ENCODE data around the gene HOXB5. TPM values are rescaled to one million over a fixed set of nuclear protein-coding genes. Genes with fewer than 3 reads are reported as not detected.

Gene HOXB5
- total RNA-seq, 1 donor from 2014 or later: not detected

DNA sequence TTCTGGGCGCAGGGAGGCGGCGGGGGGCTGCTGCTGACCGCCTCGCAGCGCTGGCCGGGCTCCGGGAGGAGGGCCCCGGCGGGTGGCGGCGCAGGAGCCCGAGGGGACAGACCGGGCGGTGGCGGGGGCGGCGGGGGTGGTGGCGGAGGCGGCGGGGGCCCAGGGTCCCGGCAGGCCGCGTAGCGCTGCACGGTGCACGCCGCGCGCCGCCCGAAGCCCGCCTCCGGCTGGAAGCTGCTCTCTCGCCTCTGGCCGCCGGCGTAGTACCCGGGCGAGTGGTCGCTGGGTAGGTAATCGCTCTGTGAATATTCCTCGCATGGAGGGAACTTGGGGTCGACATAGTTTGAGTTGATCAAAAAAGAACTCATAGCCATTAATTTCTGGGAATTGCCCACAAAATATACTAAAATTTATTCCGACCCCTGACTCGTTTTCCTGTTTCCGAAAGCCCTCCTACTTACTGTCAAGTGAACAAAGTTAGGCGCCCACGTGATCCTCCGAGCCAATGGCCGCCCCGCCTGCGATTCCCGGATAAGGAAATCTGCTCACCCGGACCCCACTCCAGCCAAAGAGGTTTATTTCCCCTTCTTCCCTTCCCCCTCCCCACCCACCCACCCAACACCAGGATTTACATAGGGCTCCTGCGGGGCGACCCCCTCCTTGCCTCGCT lies 15.5 kb downstream of the HOXB5 start, which contains the start of gene HOXB4:
HOXB4 (minus strand) TSS at position 405 of the 670 bp plus-strand sequence; CDS start at position 374, 31 bp downstream.
- peaks cover 38% of the 10 kb centered on the region for H3K27me3 Mint-ChIP-seq
- no peaks in the 10 kb centered on the region for H3K9me3 Mint-ChIP-seq
- intact Hi-C loops (cut with micrococcal nuclease): loop anchor here (2.0 kb wide), 1 partner anchor 35 kb away; no protein-coding TSS in a partner anchor
- peak within 1 kb of the TSS; percentile 86 for H3K27ac Mint-ChIP-seq
- peaks cover 5% of the 10 kb centered on the region for H3K36me3 Mint-ChIP-seq (ENCODE audit: low read depth)
- H3K4me1 Mint-ChIP-seq: peaks cover 60% of the 10 kb centered on the region
- H3K4me3 Mint-ChIP-seq: peak within 1 kb of the TSS; percentile 92
- peak; percentile 93 for DNase-seq

GRCh38 chr17:48577330-48577945 lies 16.1 kb downstream of the HOXB5 start:
- Mint-ChIP-seq H3K4me1 (peaks cover 54% of the 10 kb centered on the region), H3K27me3 (peaks cover 32% of the 10 kb centered on the region), H3K36me3 (ENCODE audit: low read depth) (peaks cover 5% of the 10 kb centered on the region), H3K4me3 (peak overlapping the region; percentile 86), H3K27ac (peak overlapping the region; percentile 81), H3K9me3 (no peaks in the 10 kb centered on the region)
- peak; percentile 69 for DNase-seq
- intact Hi-C loops (cut with micrococcal nuclease): no loop called here

GRCh38 chr17:48576479-48577309 lies 16.9 kb downstream of the HOXB5 start:
- peak; percentile 68 for DNase-seq
- Mint-ChIP-seq H3K4me1 (peaks cover 51% of the 10 kb centered on the region), H3K27me3 (peaks cover 27% of the 10 kb centered on the region), H3K27ac (peak overlapping the region; percentile 71), H3K4me3 (peak overlapping the region; percentile 86), H3K36me3 (ENCODE audit: low read depth) (peaks cover 5% of the 10 kb centered on the region), H3K9me3 (no peaks in the 10 kb centered on the region)
- intact Hi-C loops (cut with micrococcal nuclease): no loop called here

GRCh38 chr17:48575673-48576478 lies 17.7 kb downstream of the HOXB5 start:
- Mint-ChIP-seq H3K27me3 (peaks cover 19% of the 10 kb centered on the region), H3K36me3 (ENCODE audit: low read depth) (peaks cover 7% of the 10 kb centered on the region), H3K4me1 (peaks cover 43% of the 10 kb centered on the region), H3K9me3 (no peaks in the 10 kb centered on the region), H3K27ac (peak overlapping the region; percentile 18), H3K4me3 (peak overlapping the region; percentile 60)
- intact Hi-C loops (cut with micrococcal nuclease): no loop called here
- DNase-seq: peak; percentile 70

GRCh38 chr17:48575066-48575582 lies 18.5 kb downstream of the HOXB5 start:
- peaks cover 12% of the 10 kb centered on the region for H3K27me3 Mint-ChIP-seq
- intact Hi-C loops (cut with micrococcal nuclease): no loop called here
- no peaks in the 10 kb centered on the region for H3K9me3 Mint-ChIP-seq
- DNase-seq: no peak
- H3K4me1 Mint-ChIP-seq: peaks cover 37% of the 10 kb centered on the region
- H3K4me3 Mint-ChIP-seq: no peak overlapping the region
- no peak overlapping the region for H3K27ac Mint-ChIP-seq
- H3K36me3 Mint-ChIP-seq (ENCODE audit: low read depth): peaks cover 6% of the 10 kb centered on the region

DNA sequence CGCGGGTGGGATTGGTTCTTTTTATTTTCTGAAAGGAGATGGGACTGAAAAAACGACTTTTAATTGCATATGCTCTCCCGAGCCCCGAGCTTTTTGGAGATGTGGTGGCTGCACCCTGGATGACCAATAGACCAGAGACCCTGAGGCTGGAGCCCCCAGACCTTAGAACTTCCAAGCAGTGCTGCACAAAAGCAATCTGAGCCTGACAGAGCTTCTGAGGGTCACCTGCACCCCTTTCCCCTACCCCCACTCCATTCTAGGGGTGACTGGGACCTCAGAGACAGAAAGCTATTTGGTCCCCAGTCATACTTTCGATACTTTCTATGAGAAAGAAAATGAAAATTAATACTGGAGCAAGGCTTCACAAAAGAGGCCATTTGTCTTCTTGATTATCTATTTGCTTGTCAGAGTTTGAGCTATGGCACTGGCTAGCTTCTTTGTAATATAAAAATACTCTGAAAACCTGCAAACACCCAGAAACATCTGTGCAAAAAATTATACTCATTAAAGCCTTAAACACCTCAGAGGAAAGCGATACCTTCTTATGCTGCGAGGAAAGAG lies 19.0 kb downstream of the HOXB5 start:
- intact Hi-C loops (cut with micrococcal nuclease): no loop called here
- DNase-seq: no peak
- Mint-ChIP-seq H3K36me3 (ENCODE audit: low read depth) (peaks cover 7% of the 10 kb centered on the region), H3K4me3 (no peak overlapping the region), H3K27me3 (peaks cover 11% of the 10 kb centered on the region), H3K27ac (no peak overlapping the region), H3K9me3 (no peaks in the 10 kb centered on the region), H3K4me1 (peaks cover 34% of the 10 kb centered on the region)

- H3K36me3 Mint-ChIP-seq (ENCODE audit: low read depth): peaks cover 17% of the 10 kb centered on the region
- H3K4me3 Mint-ChIP-seq: no peak overlapping the region
- no peaks in the 10 kb centered on the region for H3K9me3 Mint-ChIP-seq
- no peak overlapping the region for H3K27ac Mint-ChIP-seq
- intact Hi-C loops (cut with micrococcal nuclease): no loop called here
- peaks cover 23% of the 10 kb centered on the region for H3K4me1 Mint-ChIP-seq
- DNase-seq: no peak
- H3K27me3 Mint-ChIP-seq: peaks cover 15% of the 10 kb centered on the region
Measured at GRCh38 chr17:48571826-48572417, 21.7 kb downstream of the HOXB5 start.

DNA sequence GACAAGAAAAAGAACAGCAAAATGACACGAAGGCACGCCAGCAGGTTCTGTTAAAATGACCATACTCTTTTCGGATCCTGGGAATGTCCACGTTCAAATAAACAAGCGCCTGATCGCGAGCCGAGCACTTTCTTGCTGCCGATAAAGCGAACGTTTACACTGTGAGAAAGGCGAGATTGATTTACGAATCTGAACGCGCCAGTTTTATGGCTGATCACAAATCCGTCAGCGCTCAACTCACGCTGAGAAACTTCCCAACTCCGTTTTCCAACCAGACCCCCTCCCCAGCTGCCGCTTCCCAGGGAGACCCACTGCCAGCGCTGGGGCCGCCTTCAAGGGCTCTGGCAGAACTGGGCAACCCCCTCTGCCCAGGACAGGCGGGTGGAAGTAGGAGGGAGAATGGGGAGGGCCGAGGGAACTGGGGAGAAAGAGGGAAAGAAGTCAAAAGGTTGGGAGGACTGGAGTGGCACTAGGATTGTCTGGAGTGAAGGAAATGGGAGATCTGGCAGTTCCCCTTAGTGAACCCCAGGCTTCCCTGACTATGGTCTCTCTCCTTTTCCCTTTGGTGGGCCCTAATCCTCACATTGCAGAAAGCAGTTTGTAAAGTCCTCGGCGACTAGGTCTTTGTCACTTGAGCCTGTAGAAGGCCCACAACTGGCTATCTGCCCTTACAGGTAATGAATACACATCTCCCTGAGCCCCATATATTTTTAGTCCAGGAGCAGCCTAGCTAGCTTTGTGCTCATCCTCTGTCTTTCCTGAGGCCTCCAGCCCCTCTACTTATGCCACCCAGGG lies 22.4 kb downstream of the HOXB5 start:
- Mint-ChIP-seq H3K4me3 (no peak overlapping the region), H3K36me3 (ENCODE audit: low read depth) (peaks cover 17% of the 10 kb centered on the region), H3K27ac (no peak overlapping the region), H3K27me3 (peaks cover 15% of the 10 kb centered on the region), H3K4me1 (peaks cover 20% of the 10 kb centered on the region), H3K9me3 (no peaks in the 10 kb centered on the region)
- DNase-seq: no peak
- intact Hi-C loops (cut with micrococcal nuclease): no loop called here

DNA sequence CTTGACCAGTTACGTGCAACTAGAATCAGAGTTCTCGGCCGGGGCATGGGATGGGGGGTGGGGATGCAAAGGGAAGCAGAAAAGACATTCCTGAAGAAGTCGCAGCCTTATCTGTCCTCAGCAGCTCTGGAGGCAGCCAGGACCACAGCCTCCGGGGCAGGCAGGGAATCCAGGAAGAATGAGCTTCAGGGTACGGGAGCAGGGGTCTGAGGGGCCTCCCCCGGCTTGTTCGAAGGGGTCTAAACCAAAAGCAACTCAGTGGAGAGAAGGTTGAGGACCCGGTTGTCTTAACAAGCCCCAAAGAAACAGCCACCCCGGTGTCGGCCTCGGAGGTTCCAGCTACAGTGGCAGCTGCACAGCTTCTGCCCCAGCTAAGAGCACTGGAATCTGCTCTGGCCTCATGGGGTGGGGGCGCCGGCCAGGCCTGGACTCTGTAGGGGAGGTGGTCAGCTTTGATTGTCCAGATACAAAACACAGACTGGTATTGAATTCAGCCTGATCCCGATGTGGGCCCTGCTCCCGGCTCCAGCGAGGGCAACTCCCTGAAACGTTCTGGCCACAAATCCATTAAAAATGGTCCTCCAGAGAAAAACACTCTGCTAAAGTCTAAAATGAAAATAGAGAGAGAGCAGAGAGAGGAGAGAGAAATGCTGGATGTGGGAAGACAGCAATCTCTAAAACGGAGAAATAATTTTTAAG lies 23.1 kb downstream of the HOXB5 start:
- intact Hi-C loops (cut with micrococcal nuclease): no loop called here
- no peak overlapping the region for H3K27ac Mint-ChIP-seq
- H3K4me3 Mint-ChIP-seq: no peak overlapping the region
- peaks cover 15% of the 10 kb centered on the region for H3K4me1 Mint-ChIP-seq
- H3K36me3 Mint-ChIP-seq (ENCODE audit: low read depth): peaks cover 15% of the 10 kb centered on the region
- H3K9me3 Mint-ChIP-seq: no peaks in the 10 kb centered on the region
- H3K27me3 Mint-ChIP-seq: peaks cover 15% of the 10 kb centered on the region
- DNase-seq: no peak

DNA sequence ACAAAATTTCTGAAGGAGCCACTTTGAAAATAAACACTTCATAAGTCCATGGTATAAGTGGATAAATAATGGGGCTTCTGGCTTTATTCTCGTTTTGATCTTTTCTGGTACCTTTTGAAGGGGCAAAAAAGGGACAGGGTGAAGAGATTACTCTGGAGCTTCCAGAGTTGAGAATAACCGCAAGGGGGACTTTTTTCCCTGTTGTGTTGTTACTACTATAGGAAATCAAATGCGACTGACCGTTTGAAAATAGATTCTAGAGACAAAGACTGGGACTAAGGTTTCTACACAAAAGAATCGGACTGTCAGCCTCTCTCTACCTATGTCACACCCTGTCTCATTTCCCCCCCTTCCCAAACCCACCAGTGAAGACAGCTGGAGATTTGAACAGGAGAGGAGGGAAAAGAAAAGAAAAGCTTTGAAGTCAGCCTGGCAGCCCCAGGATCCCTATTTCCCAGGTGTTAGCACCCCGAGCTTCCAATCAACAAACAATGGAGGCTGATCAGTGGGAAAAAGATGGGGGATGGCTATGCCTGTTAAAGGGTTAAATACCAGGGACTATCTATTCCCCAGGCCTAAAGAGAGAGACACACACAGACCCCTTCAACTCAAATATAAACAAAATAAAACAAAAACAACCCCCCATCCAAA lies 23.8 kb downstream of the HOXB5 start:
- intact Hi-C loops (cut with micrococcal nuclease): no loop called here
- Mint-ChIP-seq H3K9me3 (no peaks in the 10 kb centered on the region), H3K36me3 (ENCODE audit: low read depth) (peaks cover 15% of the 10 kb centered on the region), H3K27ac (no peak overlapping the region), H3K4me3 (no peak overlapping the region), H3K27me3 (peaks cover 16% of the 10 kb centered on the region), H3K4me1 (peaks cover 13% of the 10 kb centered on the region)
- no peak for DNase-seq

DNA sequence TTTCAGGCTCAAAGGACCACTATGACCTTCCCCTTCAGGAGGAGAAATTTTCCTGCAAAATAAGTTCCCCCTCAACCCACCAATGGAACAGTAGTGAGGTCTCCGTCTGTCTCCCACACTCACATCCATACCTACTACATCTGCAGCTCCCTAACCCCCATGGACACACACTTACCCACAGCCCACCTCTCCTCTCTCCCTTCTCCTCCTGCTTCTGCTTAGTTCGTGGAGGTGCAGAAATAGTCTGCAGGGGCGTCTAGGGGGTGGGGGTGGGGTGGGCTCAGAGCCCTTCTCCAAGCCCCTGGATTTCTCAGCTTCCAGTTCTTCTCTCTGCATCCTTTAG lies 24.4 kb downstream of the HOXB5 start:
- DNase-seq: no peak
- H3K9me3 Mint-ChIP-seq: no peaks in the 10 kb centered on the region
- H3K4me3 Mint-ChIP-seq: no peak overlapping the region
- H3K27ac Mint-ChIP-seq: no peak overlapping the region
- H3K27me3 Mint-ChIP-seq: peaks cover 19% of the 10 kb centered on the region
- H3K4me1 Mint-ChIP-seq: peaks cover 14% of the 10 kb centered on the region
- intact Hi-C loops (cut with micrococcal nuclease): no loop called here
- H3K36me3 Mint-ChIP-seq (ENCODE audit: low read depth): peaks cover 15% of the 10 kb centered on the region
